Large intestine (tissue), 3 donors: ENCODE measurements around the gene ACADVL. TPM values are rescaled to one million over a fixed set of nuclear protein-coding genes. Genes with fewer than 3 reads are reported as not detected.
A peak's percentile ranks its signal among the peaks of the same experiment; 100 is the strongest.

ENCODE experiments used
- DNase-seq, 2 donors: peaks; one replicate each; pipeline versions ENCODE4 v3.0.0 to v3.0.0-alpha.2; 2013
- H3K27ac ChIP-seq: one replicate; pipeline ENCODE4 v1.5.1; 2013; ENCODE audit warnings: low read length
- H3K27me3 ChIP-seq: 2 replicates; pipeline ENCODE4 v1.6.1; 2013; ENCODE audit warnings: low read length; ENCODE audit not compliant: control insufficient read depth, insufficient read depth
- H3K36me3 ChIP-seq: 2 replicates; pipeline ENCODE4 v1.6.1; 2013; ENCODE audit warnings: low read length; ENCODE audit not compliant: control insufficient read depth, insufficient read depth
- H3K4me1 ChIP-seq: one replicate; pipeline ENCODE4 v1.6.1; 2013; ENCODE audit warnings: low read length; ENCODE audit not compliant: control insufficient read depth, insufficient read depth
- H3K4me3 ChIP-seq: one replicate; pipeline ENCODE4 v1.5.1; 2013; ENCODE audit warnings: low read length
- H3K9me3 ChIP-seq: one replicate; pipeline ENCODE4 v1.6.1; 2013; ENCODE audit warnings: mild to moderate bottlenecking, low read depth, low read length, moderate library complexity; ENCODE audit not compliant: control insufficient read depth
- WGBS: methylation state at CpG from one replicate; pipeline ENCODE4 v1.1.5; 2013; ENCODE audit warnings: low lambda C conversion rate; ENCODE audit not compliant: insufficient coverage; 5-methylcytosine and 5-hydroxymethylcytosine counted together
- polyA plus RNA-seq: library from polyadenylated mRNA; unstranded; fragments of 120-200 nt; gene quantifications from one replicate; pipeline ENCODE4 v1.2.1, GENCODE V29; 2013

Gene ACADVL
- polyA plus RNA-seq, 1 donor = 490 TPM

DNA sequence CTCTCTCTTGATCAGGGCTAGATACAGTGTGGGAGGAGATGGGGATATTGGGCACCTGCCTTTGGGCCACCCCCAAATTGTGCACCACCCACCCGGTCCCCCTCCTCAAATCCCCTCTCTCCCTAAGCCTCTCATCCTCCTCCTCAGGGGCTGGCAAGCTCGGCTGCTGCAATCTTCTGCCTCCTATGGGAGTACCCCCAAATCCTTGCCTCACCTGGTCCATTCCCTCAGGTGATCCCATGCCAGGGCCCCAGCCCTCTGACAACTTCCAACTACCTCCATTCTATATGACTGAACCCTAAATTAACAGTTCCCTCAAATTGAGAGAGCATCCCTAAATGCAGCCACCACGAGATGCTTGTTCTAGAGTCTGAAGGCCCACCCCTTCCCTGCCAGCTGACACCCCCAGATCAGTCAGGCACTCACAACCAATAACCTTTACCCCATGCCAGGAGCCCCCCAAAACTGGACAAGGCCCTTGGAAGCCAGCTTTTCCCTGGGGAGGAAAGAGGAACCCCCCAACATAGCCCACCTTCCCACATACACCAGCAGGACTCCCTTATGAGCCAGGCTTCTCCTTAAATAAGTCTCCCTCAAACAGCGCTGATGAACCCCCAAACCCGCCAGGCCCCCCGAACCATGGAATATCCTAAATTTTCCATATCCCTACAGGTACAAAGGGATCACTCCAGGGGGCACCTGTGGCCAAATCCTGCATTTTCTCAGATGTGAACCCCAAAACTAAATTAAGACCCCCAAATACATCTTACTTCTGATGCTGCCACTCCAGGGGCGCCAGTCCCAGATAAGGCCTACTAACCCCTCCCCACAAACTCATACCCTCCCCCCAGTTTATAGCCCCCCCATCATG lies 3.3 kb upstream of the ACADVL start:
- H3K27ac ChIP-seq = no peak overlapping the region
- peaks cover 35% of the 10 kb centered on the region for H3K27me3 ChIP-seq
- H3K4me1 ChIP-seq = peaks cover 41% of the 10 kb centered on the region
- H3K4me3 ChIP-seq = peak overlapping the region; percentile 30
- peaks cover 5% of the 10 kb centered on the region for H3K36me3 ChIP-seq
- no CpG with 5 or more reads among the region's 7 CpGs for WGBS
- no peaks in the 10 kb centered on the region for H3K9me3 ChIP-seq
- no peak for DNase-seq

DNA sequence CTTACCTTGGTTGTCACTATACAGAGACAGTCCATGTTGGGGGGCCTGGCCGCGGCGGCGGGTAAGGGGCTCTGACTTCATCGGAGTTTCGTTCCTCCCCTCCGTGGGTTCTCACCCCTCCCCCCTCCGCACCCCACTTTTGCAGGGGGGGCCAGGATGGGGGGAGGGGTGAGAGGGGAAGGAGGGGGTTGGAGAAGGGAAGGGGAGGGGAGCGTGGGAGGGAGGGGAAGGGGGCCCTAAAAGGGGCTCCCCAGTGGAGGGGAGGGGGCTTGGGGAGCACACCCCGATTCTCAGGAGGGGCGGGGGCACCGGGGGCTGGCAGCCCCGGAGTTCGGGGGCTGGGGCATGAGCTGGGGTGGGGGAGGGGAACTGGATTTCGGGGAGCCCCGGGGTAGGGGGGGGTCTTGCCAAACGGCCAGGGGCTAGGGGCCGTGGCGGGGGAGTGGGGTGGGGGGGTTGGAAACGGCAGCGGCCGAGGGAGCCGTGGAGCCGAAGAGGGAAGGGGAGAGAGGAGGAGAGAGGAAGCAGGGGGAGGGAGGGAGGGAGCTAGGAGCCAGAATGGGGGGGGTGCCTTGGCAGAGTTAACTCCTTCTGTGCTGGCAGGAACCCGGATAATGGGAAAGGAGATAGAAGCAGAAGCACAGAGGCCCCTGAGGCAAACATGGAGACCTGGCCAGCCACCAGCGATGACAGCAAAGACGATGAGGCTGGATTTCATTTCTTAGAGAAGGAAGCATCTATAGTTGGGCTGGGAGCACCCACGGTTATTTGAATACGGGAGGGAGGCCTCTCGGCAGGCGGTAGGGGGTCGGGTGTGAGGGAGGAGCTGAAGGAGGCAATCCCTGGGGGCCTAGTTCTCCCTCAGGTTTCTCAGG lies 2.4 kb upstream of the ACADVL start:
- Histone ChIP-seq H3K4me3 (peak overlapping the region; percentile 30), H3K9me3 (no peaks in the 10 kb centered on the region), H3K27me3 (peaks cover 28% of the 10 kb centered on the region), H3K4me1 (peaks cover 46% of the 10 kb centered on the region), H3K27ac (no peak overlapping the region), H3K36me3 (peaks cover 14% of the 10 kb centered on the region)
- no peak for DNase-seq
- 20% methylated on average over 1 of the region's 32 CpGs for WGBS

DNA sequence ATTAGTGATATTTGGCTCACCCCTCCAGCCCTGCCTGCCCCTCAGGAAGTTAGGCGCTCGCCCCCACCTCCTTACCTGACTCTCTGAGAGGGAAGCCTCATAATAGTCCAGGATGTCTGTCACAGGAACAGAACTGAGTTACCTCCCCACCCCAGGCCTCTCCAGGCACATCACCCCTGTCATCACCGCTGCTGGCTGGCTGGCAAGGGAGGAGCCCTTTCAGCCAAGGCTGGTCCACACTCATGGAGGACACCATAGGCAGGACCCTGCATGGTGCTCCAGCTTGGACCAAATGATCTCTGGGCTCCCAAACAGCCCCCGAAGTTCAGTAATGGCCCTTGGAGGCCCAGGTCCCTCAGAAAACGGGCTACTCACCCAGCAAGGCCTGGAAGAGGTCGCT lies 1.6 kb upstream of the ACADVL start:
- H3K27me3 ChIP-seq = peaks cover 24% of the 10 kb centered on the region
- peaks cover 46% of the 10 kb centered on the region for H3K4me1 ChIP-seq
- no peak overlapping the region for H3K4me3 ChIP-seq
- no peak overlapping the region for H3K27ac ChIP-seq
- no CpG with 5 or more reads among the region's 6 CpGs for WGBS
- H3K36me3 ChIP-seq = peaks cover 22% of the 10 kb centered on the region
- H3K9me3 ChIP-seq = no peaks in the 10 kb centered on the region
- no peak for DNase-seq

DNA sequence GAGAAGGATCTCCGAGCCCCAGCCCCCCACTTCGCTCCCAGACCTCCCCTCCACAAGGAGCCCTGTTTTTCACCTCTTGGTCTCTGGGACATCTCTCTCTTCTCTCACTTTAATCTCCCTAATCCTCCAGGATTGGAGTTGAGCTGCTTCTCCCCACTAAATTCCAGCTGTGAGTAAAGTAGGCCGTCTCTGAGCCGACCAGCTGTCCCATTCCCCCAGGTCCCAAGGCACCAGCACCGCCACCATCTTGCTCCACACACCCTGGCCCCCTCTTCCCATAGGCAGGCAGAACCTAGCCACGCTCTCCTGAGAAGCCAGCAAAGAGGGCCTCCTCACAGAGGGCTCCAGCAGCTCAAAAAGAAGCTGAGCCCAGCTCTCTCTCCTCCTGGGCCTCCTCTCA lies 980 bp upstream of the ACADVL start:
- peaks cover 43% of the 10 kb centered on the region for H3K4me1 ChIP-seq
- H3K36me3 ChIP-seq = peaks cover 28% of the 10 kb centered on the region
- no peak overlapping the region for H3K4me3 ChIP-seq
- DNase-seq = no peak
- H3K9me3 ChIP-seq = no peaks in the 10 kb centered on the region
- peaks cover 24% of the 10 kb centered on the region for H3K27me3 ChIP-seq
- no peak overlapping the region for H3K27ac ChIP-seq
- WGBS = no CpG with 5 or more reads among the region's 6 CpGs

DNA sequence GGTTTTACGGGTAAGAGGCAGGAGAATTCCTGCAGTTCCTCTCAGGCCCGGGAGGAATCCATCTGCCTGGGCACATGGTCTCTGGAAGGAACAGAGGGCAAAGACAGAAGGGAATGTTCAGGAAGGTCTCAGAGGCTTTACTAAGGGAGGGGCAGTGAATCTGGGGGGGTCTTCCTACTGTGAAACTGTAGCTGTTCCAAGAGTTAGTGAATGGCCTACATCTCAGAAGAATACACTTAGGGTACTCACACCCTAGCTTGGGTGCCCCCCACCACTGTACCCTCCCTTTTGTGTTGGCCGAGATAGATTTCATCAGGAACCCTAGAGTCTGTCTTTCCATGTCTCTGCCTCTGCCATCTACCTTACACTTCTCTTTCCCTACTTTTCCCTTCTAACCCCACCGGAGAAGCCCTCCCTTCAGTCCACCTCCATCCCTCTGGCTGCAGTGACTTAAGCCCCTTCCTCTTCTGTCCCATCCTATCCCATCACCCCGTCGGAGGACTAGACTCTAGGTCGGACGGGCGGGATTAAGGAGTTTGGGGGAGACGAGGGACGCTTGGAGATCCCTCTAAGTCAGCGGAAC lies 418 bp upstream of the ACADVL start:
- Histone ChIP-seq H3K4me1 (peaks cover 38% of the 10 kb centered on the region), H3K27ac (peak overlapping the region; percentile 90), H3K27me3 (peaks cover 24% of the 10 kb centered on the region), H3K4me3 (peak overlapping the region; percentile 85), H3K36me3 (peaks cover 33% of the 10 kb centered on the region), H3K9me3 (no peaks in the 10 kb centered on the region)
- DNase-seq = no peak
- WGBS = 75% methylated on average over 4 of the region's 12 CpGs

DNA sequence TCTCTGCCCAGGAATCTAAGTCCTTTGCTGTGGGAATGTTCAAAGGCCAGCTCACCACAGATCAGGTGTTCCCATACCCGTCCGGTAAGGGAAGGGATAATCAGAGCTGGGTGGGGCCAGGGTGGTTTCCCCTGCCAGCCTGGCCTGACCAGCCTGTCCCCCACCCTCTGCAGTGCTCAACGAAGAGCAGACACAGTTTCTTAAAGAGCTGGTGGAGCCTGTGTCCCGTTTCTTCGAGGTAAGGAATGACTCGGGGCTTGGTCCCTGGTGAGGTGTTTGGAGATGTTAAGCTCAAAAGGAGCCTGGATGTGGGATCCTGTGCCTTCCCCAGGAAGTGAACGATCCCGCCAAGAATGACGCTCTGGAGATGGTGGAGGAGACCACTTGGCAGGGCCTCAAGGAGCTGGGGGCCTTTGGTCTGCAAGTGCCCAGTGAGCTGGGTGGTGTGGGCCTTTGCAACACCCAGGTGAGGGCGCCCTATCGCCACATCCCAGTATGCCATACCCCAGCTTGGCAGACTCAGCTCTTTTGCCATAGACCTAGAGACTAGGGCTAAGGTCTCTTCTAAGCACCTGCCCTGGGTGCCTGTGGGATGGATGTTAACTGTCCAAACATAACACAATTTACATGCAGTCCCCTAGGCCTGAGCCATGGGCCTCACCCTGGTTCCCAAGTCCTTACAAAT lies 997 bp downstream of the ACADVL start:
- Histone ChIP-seq H3K9me3 (no peaks in the 10 kb centered on the region), H3K4me1 (peaks cover 28% of the 10 kb centered on the region), H3K27me3 (peaks cover 18% of the 10 kb centered on the region), H3K36me3 (peaks cover 47% of the 10 kb centered on the region), H3K4me3 (peak overlapping the region; percentile 85), H3K27ac (peak overlapping the region; percentile 90)
- no CpG with 5 or more reads among the region's 11 CpGs for WGBS
- peak; percentile 61 to 74 for DNase-seq

DNA sequence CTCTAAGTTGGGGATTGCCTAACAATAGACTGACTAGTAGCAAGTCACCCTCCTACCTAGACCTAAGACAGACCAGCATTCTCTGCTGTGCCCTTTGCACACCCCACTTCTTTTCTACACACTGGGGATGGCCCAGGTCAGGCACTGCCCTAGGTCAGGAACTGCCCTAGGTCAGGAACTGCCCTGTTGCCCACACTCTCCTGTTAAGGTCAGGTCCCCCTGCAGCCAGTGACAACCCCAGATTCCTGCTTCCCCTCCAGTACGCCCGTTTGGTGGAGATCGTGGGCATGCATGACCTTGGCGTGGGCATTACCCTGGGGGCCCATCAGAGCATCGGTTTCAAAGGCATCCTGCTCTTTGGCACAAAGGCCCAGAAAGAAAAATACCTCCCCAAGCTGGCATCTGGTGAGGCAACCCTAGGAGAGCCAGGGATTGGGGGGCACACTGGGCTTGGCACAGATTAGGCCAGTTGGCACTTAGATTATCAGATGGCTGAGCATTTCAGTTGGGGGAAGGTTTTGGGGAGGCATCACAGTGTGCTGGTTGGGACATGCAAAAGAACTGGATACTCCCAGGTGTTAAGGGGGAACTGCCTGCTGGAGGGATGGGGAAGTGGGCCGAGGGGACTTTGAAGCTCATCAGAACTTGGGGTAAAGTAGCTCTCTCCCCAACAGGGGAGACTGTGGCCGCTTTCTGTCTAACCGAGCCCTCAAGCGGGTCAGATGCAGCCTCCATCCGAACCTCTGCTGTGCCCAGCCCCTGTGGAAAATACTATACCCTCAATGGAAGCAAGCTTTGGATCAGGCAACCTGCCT lies 1.7 kb downstream of the ACADVL start:
- Histone ChIP-seq H3K4me1 (peaks cover 28% of the 10 kb centered on the region), H3K4me3 (no peak overlapping the region), H3K36me3 (peaks cover 55% of the 10 kb centered on the region), H3K27ac (peak overlapping the region; percentile 90), H3K9me3 (no peaks in the 10 kb centered on the region), H3K27me3 (peaks cover 13% of the 10 kb centered on the region)
- no peak for DNase-seq
- no CpG with 5 or more reads among the region's 10 CpGs for WGBS

DNA sequence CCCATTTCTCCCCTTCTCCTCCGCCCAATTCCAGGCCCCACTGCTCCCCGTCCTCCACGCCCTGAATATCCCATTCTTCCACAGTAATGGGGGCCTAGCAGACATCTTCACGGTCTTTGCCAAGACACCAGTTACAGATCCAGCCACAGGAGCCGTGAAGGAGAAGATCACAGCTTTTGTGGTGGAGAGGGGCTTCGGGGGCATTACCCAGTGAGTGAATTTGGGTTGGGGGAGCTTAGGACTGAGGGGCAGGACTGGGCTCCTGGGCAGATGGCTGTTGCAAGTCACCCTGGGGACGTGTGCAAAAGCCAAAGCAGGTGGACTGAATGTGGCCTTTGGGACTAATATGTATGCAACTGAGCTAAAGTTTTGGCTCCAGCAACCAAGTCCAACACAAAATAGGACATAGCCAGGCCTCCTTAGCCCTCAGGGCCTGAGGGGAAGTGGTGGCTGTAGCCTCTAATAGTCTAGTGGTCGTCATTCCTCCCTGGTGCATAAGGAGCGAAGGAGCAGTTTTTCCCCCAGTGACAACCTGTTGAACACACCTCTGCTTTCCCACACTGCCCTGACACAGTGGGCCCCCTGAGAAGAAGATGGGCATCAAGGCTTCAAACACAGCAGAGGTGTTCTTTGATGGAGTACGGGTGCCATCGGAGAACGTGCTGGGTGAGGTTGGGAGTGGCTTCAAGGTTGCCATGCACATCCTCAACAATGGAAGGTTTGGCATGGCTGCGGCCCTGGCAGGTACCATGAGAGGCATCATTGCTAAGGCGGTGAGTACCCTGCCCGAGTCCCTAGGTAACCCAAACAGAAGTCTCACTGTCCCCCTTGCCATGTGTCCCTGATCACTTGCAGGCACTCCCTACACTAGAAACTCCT lies 2.6 kb downstream of the ACADVL start:
- H3K36me3 ChIP-seq = peaks cover 63% of the 10 kb centered on the region
- WGBS = no CpG with 5 or more reads among the region's 15 CpGs
- no peak for DNase-seq

DNA sequence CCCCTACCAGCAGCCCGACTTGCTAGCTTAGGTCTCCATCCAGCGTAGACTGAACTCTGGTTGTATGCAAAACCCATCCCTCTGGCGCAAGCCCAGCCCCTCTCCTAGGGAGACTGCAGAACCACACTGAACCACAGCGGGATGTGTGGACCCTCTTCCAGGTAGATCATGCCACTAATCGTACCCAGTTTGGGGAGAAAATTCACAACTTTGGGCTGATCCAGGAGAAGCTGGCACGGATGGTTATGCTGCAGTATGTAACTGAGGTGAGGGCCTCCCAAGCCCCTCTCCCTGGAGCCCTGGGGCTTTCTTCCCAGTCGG lies 3.2 kb downstream of the ACADVL start:
- DNase-seq = no peak
- H3K4me1 ChIP-seq = peaks cover 25% of the 10 kb centered on the region
- H3K4me3 ChIP-seq = no peak overlapping the region
- H3K9me3 ChIP-seq = no peaks in the 10 kb centered on the region
- no CpG with 5 or more reads among the region's 7 CpGs for WGBS
- H3K36me3 ChIP-seq = peaks cover 69% of the 10 kb centered on the region
- peaks cover 3% of the 10 kb centered on the region for H3K27me3 ChIP-seq
- no peak overlapping the region for H3K27ac ChIP-seq

More for the DNA sequence above, 2.6 kb downstream of the ACADVL start:
- no peak overlapping the region for H3K4me3 ChIP-seq
- peaks cover 28% of the 10 kb centered on the region for H3K4me1 ChIP-seq
- H3K9me3 ChIP-seq = no peaks in the 10 kb centered on the region
- peaks cover 7% of the 10 kb centered on the region for H3K27me3 ChIP-seq
- no peak overlapping the region for H3K27ac ChIP-seq
